ENCODE data around the gene SLC5A9.

The SLC5A9 gene

DNA sequence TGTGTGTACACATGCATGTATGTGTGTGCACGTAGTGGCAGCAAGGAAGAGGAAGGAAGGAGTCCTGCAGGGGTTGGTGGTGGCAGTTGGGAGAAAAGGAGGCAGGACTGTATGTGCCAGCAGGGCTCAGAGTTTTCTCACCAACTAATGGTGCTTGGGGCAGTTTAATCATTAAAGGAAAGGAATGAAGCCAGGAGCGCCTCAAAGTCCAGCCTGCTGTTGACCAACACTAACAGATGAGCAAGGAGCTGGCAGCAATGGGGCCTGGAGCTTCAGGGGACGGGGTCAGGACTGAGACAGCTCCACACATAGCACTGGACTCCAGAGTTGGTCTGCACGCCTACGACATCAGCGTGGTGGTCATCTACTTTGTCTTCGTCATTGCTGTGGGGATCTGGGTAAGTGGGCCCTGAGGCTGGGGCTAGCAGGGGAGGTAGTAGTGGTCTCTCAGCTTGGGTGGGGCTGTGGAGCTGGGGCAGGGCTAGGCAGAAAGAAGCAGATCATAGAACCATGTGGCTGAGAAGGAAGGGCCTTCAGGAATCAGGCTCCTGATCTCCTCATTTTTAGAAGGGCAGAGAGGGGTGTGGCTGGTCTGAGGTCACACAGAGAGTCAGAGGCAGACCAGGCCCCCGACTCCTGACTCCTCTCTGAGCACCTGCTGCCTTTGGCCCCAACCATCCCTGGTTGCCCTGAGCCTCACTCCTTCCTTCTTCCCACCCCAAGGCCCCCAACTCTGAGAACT is at the start of gene SLC5A9:
Gene SLC5A9 (plus strand): TSS at position 216 of the 742 bp plus-strand sequence. CDS start 21 bp downstream, at position 237.
- DNase-seq (ENCODE audit: low spot score) = no peak
- in situ Hi-C loops (cut with MboI; ENCODE audit: low pct_unique_long_range_greater_than_20kb, low sequenced_read_pairs, unreplicated experiment) = no loop called here
- no peak for TF ChIP-seq CTCF (IDR thresholded peaks at IDR 0.05; ENCODE audit: extremely low read depth, insufficient read depth, missing control alignments)

- no peak for DNase-seq (ENCODE audit: low spot score)
- in situ Hi-C loops (cut with MboI; ENCODE audit: low pct_unique_long_range_greater_than_20kb, low sequenced_read_pairs, unreplicated experiment) = no loop called here
- TF ChIP-seq CTCF (IDR thresholded peaks at IDR 0.05; ENCODE audit: extremely low read depth, insufficient read depth, missing control alignments) = no peak
Observed at GRCh38 chr1:48175116-48175515, 47.4 kb upstream of the SLC5A9 start.

DNA sequence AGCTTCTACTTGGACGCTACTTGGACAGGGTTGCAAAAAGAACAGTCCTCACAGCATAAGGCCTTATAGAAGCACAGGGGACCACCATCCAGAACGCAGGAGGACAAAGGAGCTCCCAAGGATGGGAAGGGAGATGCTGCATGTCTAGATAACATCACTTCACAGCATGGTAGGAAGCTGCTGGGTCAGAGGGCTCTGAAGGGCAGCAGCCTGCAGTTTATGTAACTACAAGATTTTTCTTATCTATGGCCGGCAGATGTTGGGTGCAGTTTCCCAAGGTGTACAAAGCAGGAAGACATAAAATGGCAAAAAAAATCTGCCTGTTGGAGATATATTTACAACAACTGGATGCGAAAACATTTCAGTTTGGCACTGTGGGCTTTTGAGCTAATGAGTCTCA is 45.3 kb upstream of the SLC5A9 start:
- DNase-seq (ENCODE audit: low spot score) = no peak
- TF ChIP-seq CTCF (IDR thresholded peaks at IDR 0.05; ENCODE audit: extremely low read depth, insufficient read depth, missing control alignments) = no peak
- in situ Hi-C loops (cut with MboI; ENCODE audit: low pct_unique_long_range_greater_than_20kb, low sequenced_read_pairs, unreplicated experiment) = no loop called here

DNA sequence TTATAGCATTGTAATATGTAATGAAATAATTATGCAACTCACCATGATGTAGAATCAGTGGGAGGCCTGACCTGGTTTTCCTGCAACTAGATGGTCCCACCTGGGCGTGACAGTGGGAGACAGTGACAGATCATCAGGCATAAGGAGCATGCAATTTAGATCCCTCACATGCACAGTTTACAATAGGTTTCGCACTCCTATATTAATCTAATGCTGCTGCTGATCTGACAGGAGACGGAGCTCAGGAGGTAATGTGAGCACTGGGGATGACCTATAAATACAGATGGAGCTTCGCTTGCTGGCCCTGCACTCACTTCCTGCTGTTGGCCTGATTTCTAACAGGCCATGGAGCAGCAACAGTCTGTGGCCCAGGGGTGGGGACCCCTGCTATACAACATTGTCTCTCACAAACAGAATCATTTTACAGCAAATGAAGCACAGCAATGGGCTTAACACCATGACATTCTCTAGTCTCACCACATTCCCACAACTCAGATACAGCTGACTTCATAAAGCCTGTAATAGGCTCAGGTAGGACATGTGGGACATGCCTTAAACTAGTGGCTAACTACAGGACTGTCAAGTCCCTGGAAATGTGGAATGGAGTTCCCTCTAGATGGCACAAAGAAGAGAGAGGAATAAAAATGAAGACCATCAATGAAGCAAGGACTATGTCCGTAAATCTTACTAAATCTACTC is 40.7 kb upstream of the SLC5A9 start:
- no peak for DNase-seq (ENCODE audit: low spot score)
- in situ Hi-C loops (cut with MboI; ENCODE audit: low pct_unique_long_range_greater_than_20kb, low sequenced_read_pairs, unreplicated experiment) = no loop called here
- TF ChIP-seq CTCF (IDR thresholded peaks at IDR 0.05; ENCODE audit: extremely low read depth, insufficient read depth, missing control alignments) = no peak

- DNase-seq (ENCODE audit: low spot score) = no peak
- no peak for TF ChIP-seq CTCF (IDR thresholded peaks at IDR 0.05; ENCODE audit: extremely low read depth, insufficient read depth, missing control alignments)
- in situ Hi-C loops (cut with MboI; ENCODE audit: low pct_unique_long_range_greater_than_20kb, low sequenced_read_pairs, unreplicated experiment) = no loop called here
Observed at GRCh38 chr1:48182439-48182838, 40.1 kb upstream of the SLC5A9 start.

DNA sequence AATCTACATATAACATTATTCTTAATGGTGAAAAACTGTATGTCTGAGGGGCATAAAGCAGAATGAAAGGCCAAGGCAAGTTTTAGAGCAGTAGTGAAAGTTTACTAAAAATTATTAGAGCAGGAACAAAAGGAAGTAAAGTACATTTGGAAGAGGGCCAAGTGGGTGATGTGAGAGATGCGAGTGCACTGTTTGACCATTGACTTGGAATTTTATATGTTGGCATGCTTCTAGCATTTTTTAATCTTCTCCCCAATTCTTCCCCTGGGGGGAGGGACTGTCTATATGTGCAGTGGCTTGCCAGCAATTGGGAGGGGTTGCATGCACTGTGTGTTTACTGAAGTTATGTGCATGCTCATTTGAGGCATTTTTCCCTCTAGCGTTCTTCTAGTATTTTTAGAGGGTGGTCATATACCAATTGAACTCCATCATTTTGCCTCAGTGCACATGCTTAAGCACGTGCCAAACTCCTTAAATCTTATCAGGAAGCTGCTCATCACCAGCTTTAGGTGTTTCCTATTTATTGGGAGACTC is 36.1 kb upstream of the SLC5A9 start:
- DNase-seq (ENCODE audit: low spot score) = no peak
- in situ Hi-C loops (cut with MboI; ENCODE audit: low pct_unique_long_range_greater_than_20kb, low sequenced_read_pairs, unreplicated experiment) = no loop called here
- no peak for TF ChIP-seq CTCF (IDR thresholded peaks at IDR 0.05; ENCODE audit: extremely low read depth, insufficient read depth, missing control alignments)

Measured in GM13977 (cell line).